Neural progenitor cell (in vitro differentiated cells): Measurements from ENCODE around the gene SUGP1.

Source experiments
- EZH2 ChIP-seq: fragments of 200-600 bp; sonication (generic); IDR thresholded peaks from 2 replicates; pipeline ENCODE4 v1.6.1; 2017; ENCODE audit warnings: antibody characterized with exemption, mild to moderate bottlenecking, moderate library complexity
- EZH2phosphoT487 ChIP-seq: fragments of 200-600 bp; sonication (generic); IDR thresholded peaks from 2 replicates; pipeline ENCODE4 v1.6.1; 2017; ENCODE audit warnings: antibody characterized with exemption
- TF ChIP-seq, protein P1 (sequence below): fragments of 200-600 bp; sonication (generic); IDR thresholded peaks from 2 replicates; pipeline ENCODE4 v1.5.1; 2017; ENCODE audit warnings: antibody characterized with exemption, mild to moderate bottlenecking

DNA sequence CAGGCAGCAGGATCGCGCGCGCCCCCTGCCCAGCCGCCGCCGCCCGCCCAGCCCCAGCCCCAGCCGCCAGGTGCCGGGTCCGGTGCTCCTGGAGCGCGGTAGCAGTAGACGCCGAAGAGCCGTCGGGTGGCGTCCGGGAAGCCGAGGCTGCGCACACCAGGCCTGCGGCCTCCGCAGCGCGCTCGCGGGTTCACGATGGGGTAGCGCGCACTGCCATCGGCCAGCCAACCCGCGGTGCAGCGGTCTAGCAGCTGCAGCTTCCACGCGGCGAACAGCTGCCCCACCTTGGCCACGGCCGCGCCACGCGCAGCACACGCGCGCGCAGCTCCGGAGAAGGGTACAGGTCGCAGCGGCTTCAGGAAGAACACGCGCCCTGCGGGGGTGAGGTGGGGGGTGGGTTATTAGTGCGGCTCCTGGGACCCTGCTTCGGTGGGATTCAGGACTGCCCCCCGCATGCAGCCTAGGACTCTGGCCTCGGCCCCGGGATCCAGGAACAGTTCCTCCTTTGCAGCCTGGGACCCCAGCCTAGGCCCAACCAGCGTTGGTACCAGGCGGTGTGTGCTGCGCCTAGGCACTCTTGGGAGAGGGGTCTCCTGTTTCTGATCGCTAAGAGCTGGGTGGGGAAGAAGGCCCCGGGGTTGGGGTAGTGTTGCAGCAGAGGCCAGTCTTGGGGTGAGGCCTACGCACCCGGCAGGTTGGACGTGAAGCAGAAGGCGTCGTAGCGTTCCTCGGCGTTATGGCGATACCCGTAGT, 62.3 kb downstream of the SUGP1 start:
- TF ChIP-seq, protein P1, sequence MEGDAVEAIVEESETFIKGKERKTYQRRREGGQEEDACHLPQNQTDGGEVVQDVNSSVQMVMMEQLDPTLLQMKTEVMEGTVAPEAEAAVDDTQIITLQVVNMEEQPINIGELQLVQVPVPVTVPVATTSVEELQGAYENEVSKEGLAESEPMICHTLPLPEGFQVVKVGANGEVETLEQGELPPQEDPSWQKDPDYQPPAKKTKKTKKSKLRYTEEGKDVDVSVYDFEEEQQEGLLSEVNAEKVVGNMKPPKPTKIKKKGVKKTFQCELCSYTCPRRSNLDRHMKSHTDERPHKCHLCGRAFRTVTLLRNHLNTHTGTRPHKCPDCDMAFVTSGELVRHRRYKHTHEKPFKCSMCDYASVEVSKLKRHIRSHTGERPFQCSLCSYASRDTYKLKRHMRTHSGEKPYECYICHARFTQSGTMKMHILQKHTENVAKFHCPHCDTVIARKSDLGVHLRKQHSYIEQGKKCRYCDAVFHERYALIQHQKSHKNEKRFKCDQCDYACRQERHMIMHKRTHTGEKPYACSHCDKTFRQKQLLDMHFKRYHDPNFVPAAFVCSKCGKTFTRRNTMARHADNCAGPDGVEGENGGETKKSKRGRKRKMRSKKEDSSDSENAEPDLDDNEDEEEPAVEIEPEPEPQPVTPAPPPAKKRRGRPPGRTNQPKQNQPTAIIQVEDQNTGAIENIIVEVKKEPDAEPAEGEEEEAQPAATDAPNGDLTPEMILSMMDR = no peak
- TF ChIP-seq EZH2 = no peak
- no peak for TF ChIP-seq EZH2phosphoT487
